Left ventricle myocardium inferior (tissue), 1 donor: Measurements from ENCODE around the gene DGKQ. TPM values are rescaled to one million over a fixed set of nuclear protein-coding genes. Genes with fewer than 3 reads are reported as not detected.

Source experiments
- DNase-seq: peaks from one replicate; pipeline ENCODE4 v3.0.0-alpha.2; 2020
- H3K27ac ChIP-seq: fragments of 200-600 bp; replicated peaks from 2 replicates; pipeline ENCODE4 v1.8.0; 2021
- H3K27me3 ChIP-seq: fragments of 200-600 bp; 2 replicates; pipeline ENCODE4 v1.8.0; 2021; ENCODE audit warnings: low read depth
- H3K36me3 ChIP-seq: fragments of 200-600 bp; 2 replicates; pipeline ENCODE4 v1.8.0; 2021
- H3K4me1 ChIP-seq: fragments of 200-600 bp; 2 replicates; pipeline ENCODE4 v1.8.0; 2021
- H3K4me3 ChIP-seq: fragments of 200-600 bp; 2 replicates; pipeline ENCODE4 v1.8.0; 2021; ENCODE audit warnings: mild to moderate bottlenecking, moderate library complexity
- H3K9me3 ChIP-seq: fragments of 200-600 bp; replicated peaks from 2 replicates; pipeline ENCODE4 v1.8.0; 2021
- intact Hi-C: fragments of 100-400 bp; cut with micrococcal nuclease; formaldehyde crosslinking; loops from one replicate; pipeline ENCODE4 v1.11.0; 2022
- total RNA-seq: library from RNA; stranded (reverse); fragmentation: NEBNext Ultra II Directional; extraction: Animal tissue kit (Norgen Biotek cat#: 25700); gene quantifications from one replicate; pipeline ENCODE4 v1.2.1, GENCODE V29; 2021
- TF ChIP-seq, protein P1 (sequence below): fragments of 200-600 bp; IDR thresholded peaks from 2 replicates; pipeline ENCODE4 v1.8.0; 2021; ENCODE audit warnings: antibody characterized with exemption, mild to moderate bottlenecking, borderline replicate concordance
- donor health status: DM: no; HTN: yes; CAD: no; lungs with severe emphysema.

Gene DGKQ
- total RNA-seq, 1 donor from 2014 or later, result 3.5 TPM

DNA sequence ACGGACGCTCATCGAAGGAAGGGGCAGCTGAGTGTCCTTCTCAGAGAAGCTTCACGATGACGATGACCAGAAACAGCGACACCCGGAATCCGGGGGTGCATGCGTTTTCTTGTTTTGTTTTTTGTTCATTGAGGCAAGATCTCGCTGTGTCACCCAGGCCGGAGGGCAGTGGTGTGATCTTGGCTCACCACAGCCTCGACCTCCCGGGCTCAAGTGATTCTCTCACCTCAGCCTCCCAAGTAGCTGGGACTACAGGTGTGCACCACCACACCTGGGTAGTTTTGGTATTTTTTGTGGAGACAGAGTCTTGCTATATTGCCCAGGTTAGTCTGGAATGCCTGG is 19.8 kb downstream of the DGKQ start:
- TF ChIP-seq, protein P1, sequence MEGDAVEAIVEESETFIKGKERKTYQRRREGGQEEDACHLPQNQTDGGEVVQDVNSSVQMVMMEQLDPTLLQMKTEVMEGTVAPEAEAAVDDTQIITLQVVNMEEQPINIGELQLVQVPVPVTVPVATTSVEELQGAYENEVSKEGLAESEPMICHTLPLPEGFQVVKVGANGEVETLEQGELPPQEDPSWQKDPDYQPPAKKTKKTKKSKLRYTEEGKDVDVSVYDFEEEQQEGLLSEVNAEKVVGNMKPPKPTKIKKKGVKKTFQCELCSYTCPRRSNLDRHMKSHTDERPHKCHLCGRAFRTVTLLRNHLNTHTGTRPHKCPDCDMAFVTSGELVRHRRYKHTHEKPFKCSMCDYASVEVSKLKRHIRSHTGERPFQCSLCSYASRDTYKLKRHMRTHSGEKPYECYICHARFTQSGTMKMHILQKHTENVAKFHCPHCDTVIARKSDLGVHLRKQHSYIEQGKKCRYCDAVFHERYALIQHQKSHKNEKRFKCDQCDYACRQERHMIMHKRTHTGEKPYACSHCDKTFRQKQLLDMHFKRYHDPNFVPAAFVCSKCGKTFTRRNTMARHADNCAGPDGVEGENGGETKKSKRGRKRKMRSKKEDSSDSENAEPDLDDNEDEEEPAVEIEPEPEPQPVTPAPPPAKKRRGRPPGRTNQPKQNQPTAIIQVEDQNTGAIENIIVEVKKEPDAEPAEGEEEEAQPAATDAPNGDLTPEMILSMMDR, result no peak
- no peak overlapping the region for H3K27ac ChIP-seq
- H3K4me1 ChIP-seq, result no peaks in the 10 kb centered on the region
- no peak for DNase-seq
- peaks cover 45% of the 10 kb centered on the region for H3K36me3 ChIP-seq
- intact Hi-C loops, result no loop called here
- H3K27me3 ChIP-seq, result no peaks in the 10 kb centered on the region
- no peak overlapping the region for H3K4me3 ChIP-seq
- H3K9me3 ChIP-seq, result no peaks in the 10 kb centered on the region

DNA sequence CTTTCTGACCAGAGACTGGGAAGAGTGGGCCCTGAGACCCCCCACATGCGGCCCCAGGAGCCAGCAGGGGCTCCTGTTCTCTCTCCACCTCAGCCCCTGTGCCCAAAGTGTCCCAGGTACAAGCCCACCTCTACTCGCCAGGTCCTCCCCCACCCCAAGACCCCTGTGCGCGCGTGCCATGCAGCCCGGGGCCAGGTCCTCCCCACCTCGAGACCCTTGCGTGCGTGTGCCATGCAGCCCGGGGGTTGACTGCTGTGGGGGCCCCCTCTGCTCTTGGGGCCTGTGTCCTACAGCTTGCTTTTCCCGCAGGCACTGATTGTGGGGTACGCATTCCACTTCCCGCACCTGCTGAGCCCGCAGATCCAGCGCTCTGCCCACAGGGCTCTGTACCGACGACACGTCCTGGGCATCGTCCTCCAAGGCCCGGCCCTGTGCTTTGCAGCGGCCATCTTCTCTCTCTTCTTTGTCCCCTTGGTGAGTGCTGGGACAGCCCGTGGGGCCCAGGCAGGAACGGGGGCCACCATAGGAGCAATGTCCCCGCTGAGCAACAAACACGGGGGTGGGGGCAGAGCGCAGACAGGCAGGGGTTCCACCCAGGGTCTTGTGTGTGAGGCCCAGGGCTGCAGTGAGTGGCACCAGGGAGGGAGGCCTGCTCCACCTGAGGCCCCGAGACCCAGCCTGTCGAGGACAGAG is 20.3 kb downstream of the DGKQ start:
- H3K4me3 ChIP-seq, result no peak overlapping the region
- H3K27me3 ChIP-seq, result no peaks in the 10 kb centered on the region
- peaks cover 3% of the 10 kb centered on the region for H3K4me1 ChIP-seq
- TF ChIP-seq, protein P1, result no peak
- H3K36me3 ChIP-seq, result peaks cover 40% of the 10 kb centered on the region
- H3K9me3 ChIP-seq, result no peaks in the 10 kb centered on the region
- H3K27ac ChIP-seq, result no peak overlapping the region
- no peak for DNase-seq
- intact Hi-C loops, result no loop called here

- no peak overlapping the region for H3K4me3 ChIP-seq
- H3K27me3 ChIP-seq, result no peaks in the 10 kb centered on the region
- H3K27ac ChIP-seq, result no peak overlapping the region
- H3K4me1 ChIP-seq, result peaks cover 7% of the 10 kb centered on the region
- no peaks in the 10 kb centered on the region for H3K9me3 ChIP-seq
- TF ChIP-seq, protein P1, result no peak
- peaks cover 35% of the 10 kb centered on the region for H3K36me3 ChIP-seq
- DNase-seq, result no peak
- intact Hi-C loops, result no loop called here
Observed at GRCh38 chr4:951594-952468, 21.5 kb downstream of the DGKQ start.

GRCh38 chr4:951186-951585 is 22.2 kb downstream of the DGKQ start:
- peaks cover 7% of the 10 kb centered on the region for H3K4me1 ChIP-seq
- no peak overlapping the region for H3K4me3 ChIP-seq
- H3K27ac ChIP-seq, result no peak overlapping the region
- intact Hi-C loops, result no loop called here
- no peaks in the 10 kb centered on the region for H3K9me3 ChIP-seq
- DNase-seq, result no peak
- TF ChIP-seq, protein P1, result no peak
- peaks cover 35% of the 10 kb centered on the region for H3K36me3 ChIP-seq
- H3K27me3 ChIP-seq, result no peaks in the 10 kb centered on the region

DNA sequence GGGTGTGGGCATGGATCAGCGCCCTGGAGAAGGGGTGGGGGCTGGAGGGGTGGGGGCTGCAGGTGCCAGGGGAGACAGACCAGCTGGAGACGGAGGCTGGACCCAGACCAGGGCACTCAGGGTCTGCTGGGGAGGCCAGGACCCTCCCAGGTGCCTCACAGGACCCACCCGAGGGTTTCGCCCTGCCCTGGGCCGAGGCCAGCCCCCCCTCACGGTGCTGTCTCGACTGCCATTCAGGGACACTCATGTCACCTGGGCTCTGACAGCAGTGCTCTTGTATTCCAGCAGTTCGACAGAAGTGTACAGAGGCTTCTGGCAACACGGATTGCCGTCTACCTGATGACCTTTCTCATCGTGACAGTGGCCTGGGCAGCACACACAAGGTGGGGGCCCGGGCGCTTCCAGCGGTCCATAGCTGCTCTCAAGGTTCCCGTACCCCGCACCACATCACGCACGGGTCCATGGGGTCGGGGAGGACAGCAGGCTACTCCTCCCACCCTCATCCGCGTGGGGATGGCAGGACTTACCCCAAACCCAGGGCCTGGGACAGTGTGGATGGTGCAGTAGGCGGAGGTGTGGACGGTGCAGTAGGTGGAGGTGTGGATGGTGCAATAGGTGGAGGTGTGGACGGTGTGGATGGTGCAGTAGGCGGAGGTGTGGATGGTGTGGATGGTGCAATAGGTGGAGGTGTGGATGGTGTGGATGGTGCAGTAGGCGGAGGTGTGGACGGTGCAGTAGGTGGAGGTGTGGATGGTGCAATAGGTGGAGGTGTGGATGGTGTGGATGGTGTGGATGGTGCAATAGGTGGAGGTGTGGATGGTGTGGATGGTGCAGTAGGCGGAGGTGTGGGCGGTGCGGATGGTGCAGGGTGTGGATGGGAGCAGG is 23.0 kb downstream of the DGKQ start:
- DNase-seq, result no peak
- peaks cover 32% of the 10 kb centered on the region for H3K36me3 ChIP-seq
- TF ChIP-seq, protein P1, result no peak
- peaks cover 7% of the 10 kb centered on the region for H3K4me1 ChIP-seq
- no peak overlapping the region for H3K27ac ChIP-seq
- H3K9me3 ChIP-seq, result no peaks in the 10 kb centered on the region
- intact Hi-C loops, result no loop called here
- H3K4me3 ChIP-seq, result no peak overlapping the region
- no peaks in the 10 kb centered on the region for H3K27me3 ChIP-seq
